SU-DHL-6 (cell line): ENCODE data around the gene HS2ST1.
A peak's percentile ranks its signal among the peaks of the same experiment; 100 is the strongest.

Source experiments
- H2AFZ ChIP-seq: fragments of 200-600 bp; sonication (generic); 2 replicates; pipeline ENCODE4 v1.6.1; 2014; ENCODE audit warnings: low read depth, mild to moderate bottlenecking, moderate library complexity, mixed read lengths, antibody characterized with exemption, low read length; ENCODE audit not compliant: severe bottlenecking
- H3F3A ChIP-seq: fragments of 200-600 bp; shearing (Covaris generic); 2 replicates; pipeline ENCODE4 v1.6.0; 2016; ENCODE audit warnings: antibody characterized with exemption, mild to moderate bottlenecking; ENCODE audit not compliant: insufficient read depth
- H3K27ac ChIP-seq: fragments of 200-600 bp; sonication (generic); 2 replicates; pipeline ENCODE4 v1.5.1; 2016; ENCODE audit warnings: low read depth, mild to moderate bottlenecking, low read length, moderate library complexity, mixed read lengths
- H3K27me3 ChIP-seq: fragments of 200-600 bp; sonication (generic), shearing (Covaris generic); 2 replicates; pipeline ENCODE4 v1.6.0; 2014; ENCODE audit warnings: mild to moderate bottlenecking, low read length
- H3K36me3 ChIP-seq: fragments of 200-600 bp; sonication (generic); 2 replicates; pipeline ENCODE4 v1.6.1; 2014; ENCODE audit warnings: mild to moderate bottlenecking, low read length, mixed read lengths
- H3K4me2 ChIP-seq: fragments of 300-600, 200-600 bp; shearing (Covaris generic), sonication (generic); 2 replicates; pipeline ENCODE4 v1.6.0; 2014; ENCODE audit warnings: low read length, low read depth, mild to moderate bottlenecking; ENCODE audit not compliant: poor library complexity, severe bottlenecking
- H3K4me3 ChIP-seq: fragments of 200-600 bp; sonication (generic); 2 replicates; pipeline ENCODE4 v1.5.1; 2014; ENCODE audit warnings: antibody characterized with exemption, low read length, mild to moderate bottlenecking, mixed read lengths; ENCODE audit not compliant: insufficient read depth, poor library complexity, severe bottlenecking
- H3K79me2 ChIP-seq: fragments of 200-600 bp; sonication (generic); 2 replicates; pipeline ENCODE4 v1.6.1; 2014; ENCODE audit warnings: mild to moderate bottlenecking, low read length, moderate library complexity; ENCODE audit not compliant: insufficient read depth
- H3K9ac ChIP-seq: fragments of 200-600 bp; sonication (generic); 2 replicates; pipeline ENCODE4 v1.7.0; 2014; ENCODE audit warnings: mild to moderate bottlenecking, low read length
- H3K9me2 ChIP-seq: fragments of 200-600 bp; sonication (generic); replicated peaks from 2 replicates; pipeline ENCODE4 v1.6.1; 2014; ENCODE audit warnings: low read length; ENCODE audit not compliant: insufficient read depth
- H3K9me3 ChIP-seq: fragments of 200-600 bp; sonication (generic); 2 replicates; pipeline ENCODE4 v1.6.1; 2014; ENCODE audit warnings: low read length, mixed read lengths; ENCODE audit not compliant: insufficient read depth
- H4K20me1 ChIP-seq: fragments of 200-600 bp; sonication (generic); 2 replicates; pipeline ENCODE4 v1.6.1; 2014; ENCODE audit warnings: low read depth, mild to moderate bottlenecking, antibody characterized with exemption, low read length, moderate library complexity, mixed read lengths
- EZH2phosphoT487 ChIP-seq: fragments of 200-600 bp; sonication (generic), shearing (Covaris generic); conservative IDR thresholded peaks from 2 replicates; pipeline ENCODE4 v1.6.1; 2018; ENCODE audit warnings: mild to moderate bottlenecking, antibody characterized with exemption, low read length, moderate library complexity, mixed read lengths
- TF ChIP-seq, protein P1 (sequence below): fragments of 200-600 bp; sonication (generic); IDR thresholded peaks from one replicate; pipeline ENCODE4 v1.5.1; 2017; ENCODE audit warnings: antibody characterized with exemption, mild to moderate bottlenecking, low read length, moderate library complexity; ENCODE audit not compliant: insufficient read depth, poor library complexity, severe bottlenecking

The HS2ST1 gene

DNA sequence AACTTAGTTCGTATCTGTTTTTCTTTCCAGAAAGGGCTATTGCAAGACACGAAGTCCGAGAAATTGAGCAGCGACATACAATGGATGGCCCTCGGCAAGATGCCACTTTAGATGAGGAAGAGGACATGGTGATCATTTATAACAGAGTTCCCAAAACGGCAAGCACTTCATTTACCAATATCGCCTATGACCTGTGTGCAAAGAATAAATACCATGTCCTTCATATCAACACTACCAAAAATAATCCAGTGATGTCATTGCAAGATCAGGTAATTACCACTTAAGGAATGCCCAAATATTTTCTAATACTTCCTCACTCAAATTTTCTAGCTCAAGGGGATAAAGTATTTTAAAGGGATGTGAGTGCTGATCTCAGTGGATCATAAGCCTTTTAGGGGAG, 158.5 kb downstream of the HS2ST1 start:
- H4K20me1 ChIP-seq, result no peaks in the 10 kb centered on the region
- no peak overlapping the region for H2AFZ ChIP-seq
- no peak overlapping the region for H3K4me3 ChIP-seq
- peaks cover 46% of the 10 kb centered on the region for H3K36me3 ChIP-seq
- H3F3A ChIP-seq, result peaks cover 14% of the 10 kb centered on the region; the same call in 1 of the 2 replicates
- H3K4me2 ChIP-seq, result no peak overlapping the region
- TF ChIP-seq EZH2phosphoT487, result no peak
- H3K27me3 ChIP-seq, result no peaks in the 10 kb centered on the region
- no peak overlapping the region for H3K27ac ChIP-seq
- H3K79me2 ChIP-seq, result peaks cover 92% of the 10 kb centered on the region
- no peaks in the 10 kb centered on the region for H3K9me3 ChIP-seq
- no peaks in the 10 kb centered on the region for H3K9me2 ChIP-seq
- no peak overlapping the region for H3K9ac ChIP-seq

- Histone ChIP-seq H2AFZ (no peak overlapping the region), H3K9me2 (no peaks in the 10 kb centered on the region), H3K9ac (no peak overlapping the region), H3F3A (peaks cover 8% of the 10 kb centered on the region; the same call in 1 of the 2 replicates), H4K20me1 (no peaks in the 10 kb centered on the region), H3K4me2 (no peak overlapping the region), H3K79me2 (peaks cover 93% of the 10 kb centered on the region), H3K27me3 (no peaks in the 10 kb centered on the region), H3K36me3 (peaks cover 47% of the 10 kb centered on the region), H3K27ac (no peak overlapping the region; the same call in 1 of the 2 replicates), H3K9me3 (no peaks in the 10 kb centered on the region), H3K4me3 (no peak overlapping the region)
- TF ChIP-seq, protein P1, sequence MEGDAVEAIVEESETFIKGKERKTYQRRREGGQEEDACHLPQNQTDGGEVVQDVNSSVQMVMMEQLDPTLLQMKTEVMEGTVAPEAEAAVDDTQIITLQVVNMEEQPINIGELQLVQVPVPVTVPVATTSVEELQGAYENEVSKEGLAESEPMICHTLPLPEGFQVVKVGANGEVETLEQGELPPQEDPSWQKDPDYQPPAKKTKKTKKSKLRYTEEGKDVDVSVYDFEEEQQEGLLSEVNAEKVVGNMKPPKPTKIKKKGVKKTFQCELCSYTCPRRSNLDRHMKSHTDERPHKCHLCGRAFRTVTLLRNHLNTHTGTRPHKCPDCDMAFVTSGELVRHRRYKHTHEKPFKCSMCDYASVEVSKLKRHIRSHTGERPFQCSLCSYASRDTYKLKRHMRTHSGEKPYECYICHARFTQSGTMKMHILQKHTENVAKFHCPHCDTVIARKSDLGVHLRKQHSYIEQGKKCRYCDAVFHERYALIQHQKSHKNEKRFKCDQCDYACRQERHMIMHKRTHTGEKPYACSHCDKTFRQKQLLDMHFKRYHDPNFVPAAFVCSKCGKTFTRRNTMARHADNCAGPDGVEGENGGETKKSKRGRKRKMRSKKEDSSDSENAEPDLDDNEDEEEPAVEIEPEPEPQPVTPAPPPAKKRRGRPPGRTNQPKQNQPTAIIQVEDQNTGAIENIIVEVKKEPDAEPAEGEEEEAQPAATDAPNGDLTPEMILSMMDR, result no peak
- no peak for TF ChIP-seq EZH2phosphoT487
Measured at GRCh38 chr1:87074001-87074795, 159.8 kb downstream of the HS2ST1 start.

GRCh38 chr1:87077959-87078639, 163.7 kb downstream of the HS2ST1 start:
- Histone ChIP-seq H3K27me3 (no peaks in the 10 kb centered on the region), H3K9me3 (no peaks in the 10 kb centered on the region), H3K27ac (peak overlapping the region; percentile 47), H3K4me2 (no peak overlapping the region), H4K20me1 (no peaks in the 10 kb centered on the region), H3K9ac (no peak overlapping the region), H3K9me2 (no peaks in the 10 kb centered on the region), H2AFZ (no peak overlapping the region), H3F3A (peaks cover 27% of the 10 kb centered on the region), H3K79me2 (peaks cover 84% of the 10 kb centered on the region), H3K36me3 (peaks cover 51% of the 10 kb centered on the region), H3K4me3 (no peak overlapping the region)
- TF ChIP-seq, protein P1, result no peak
- TF ChIP-seq EZH2phosphoT487, result no peak
